ENCODE results near the gene GPR31.

Gene GPR31

GRCh38 chr6:167137081-167137480 lies 20.7 kb downstream of the GPR31 start:
- FAIRE-seq: no peak

- no peak for FAIRE-seq
Measured at GRCh38 chr6:167136376-167136775, 21.4 kb downstream of the GPR31 start.

GRCh38 chr6:167134448-167135328 lies 23.1 kb downstream of the GPR31 start:
- FAIRE-seq: no peak

GRCh38 chr6:167130712-167131684 lies 26.8 kb downstream of the GPR31 start:
- FAIRE-seq: no peak

- no peak for FAIRE-seq
Measured at GRCh38 chr6:167130008-167130677, 27.6 kb downstream of the GPR31 start.

- FAIRE-seq: no peak
Measured at GRCh38 chr6:167129562-167129961, 28.2 kb downstream of the GPR31 start.

- no peak for FAIRE-seq
Measured at GRCh38 chr6:167129159-167129558, 28.6 kb downstream of the GPR31 start.

- FAIRE-seq: no peak
Measured at GRCh38 chr6:167127785-167128531, 29.8 kb downstream of the GPR31 start.

- no peak for FAIRE-seq
Measured at GRCh38 chr6:167125855-167126349, 31.9 kb downstream of the GPR31 start.

GRCh38 chr6:167125410-167125809 lies 32.4 kb downstream of the GPR31 start:
- FAIRE-seq: no peak

- FAIRE-seq: no peak
Measured at GRCh38 chr6:167124753-167125152, 33.0 kb downstream of the GPR31 start.

- no peak for FAIRE-seq
Measured at GRCh38 chr6:167122827-167123657, 34.7 kb downstream of the GPR31 start, which contains the start of gene CCR6. TSS of gene CCR6 (plus strand) at chr6:167123096. CDS start at chr6:167136135, 13,039 bp downstream.

- FAIRE-seq: no peak
Measured at GRCh38 chr6:167122041-167122826, 35.5 kb downstream of the GPR31 start.

GRCh38 chr6:167121335-167121841 lies 36.4 kb downstream of the GPR31 start:
- no peak for FAIRE-seq

- no peak for FAIRE-seq
Measured at GRCh38 chr6:167120583-167120903, 37.2 kb downstream of the GPR31 start.

GRCh38 chr6:167119670-167120582 lies 37.9 kb downstream of the GPR31 start:
- no peak for FAIRE-seq

- no peak for FAIRE-seq
Measured at GRCh38 chr6:167118839-167119238, 38.9 kb downstream of the GPR31 start.

- FAIRE-seq: no peak
Measured at GRCh38 chr6:167118006-167118405, 39.8 kb downstream of the GPR31 start.

GRCh38 chr6:167116838-167117228 lies 40.9 kb downstream of the GPR31 start:
- FAIRE-seq: no peak

All from A204.1 (cell line).